AG09319 (cell line): ENCODE results near the gene HEPN1.

Source experiments
- DNase-seq: peaks from one replicate; pipeline ENCODE4 v3.0.0-alpha.2; 2010; ENCODE audit warnings: low read depth; ENCODE audit errors: extremely low read depth
- CTCF ChIP-seq: IDR thresholded peaks from 2 replicates; pipeline ENCODE4 v1.5.1; 2011; ENCODE audit warnings: low read depth, mild to moderate bottlenecking, inconsistent platforms, low read length, moderate library complexity

HEPN1 gene

GRCh38 chr11:124878759-124879492 is 40.1 kb upstream of the HEPN1 start:
- DNase-seq = no peak
- no peak for TF ChIP-seq CTCF

DNA sequence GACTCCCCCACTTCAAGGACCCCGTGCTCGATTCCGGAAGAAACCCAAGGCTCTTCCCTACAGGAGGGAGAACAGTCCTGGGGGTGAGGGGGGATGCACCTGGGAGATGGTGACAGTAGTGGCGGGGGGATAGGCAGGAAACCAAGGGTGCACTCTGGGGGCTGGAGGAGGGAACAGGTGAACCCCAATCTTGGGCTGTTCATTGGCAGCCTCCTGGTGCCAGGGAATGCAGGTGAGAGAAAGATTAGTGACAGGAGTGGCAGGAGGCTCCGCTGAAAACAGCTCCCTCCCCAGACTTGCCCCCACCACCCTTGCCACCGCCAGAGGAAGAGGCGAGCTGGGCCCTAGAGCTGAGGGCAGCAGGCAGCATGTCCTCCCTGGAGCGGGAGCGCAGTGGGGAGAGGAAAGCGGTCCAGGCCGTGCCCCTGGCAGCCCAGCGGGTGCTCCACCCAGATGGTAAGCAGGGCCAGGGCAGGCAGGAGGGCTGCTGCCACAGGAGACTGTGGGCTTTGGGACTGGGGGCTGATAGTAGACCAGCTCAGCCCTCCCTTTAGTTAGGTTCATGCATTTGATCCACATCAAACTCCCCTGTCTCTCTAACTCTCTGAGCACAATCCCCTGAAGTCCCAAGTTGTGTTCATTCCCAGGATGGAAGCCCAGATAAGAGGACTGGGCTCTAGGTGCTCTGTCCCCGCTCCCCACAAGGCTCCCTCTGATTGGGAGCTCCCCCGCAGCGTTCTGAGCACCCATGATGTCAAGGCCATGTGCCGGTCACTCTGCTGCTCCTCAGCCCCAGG is 39.4 kb upstream of the HEPN1 start:
- DNase-seq = no peak
- no peak for TF ChIP-seq CTCF

- no peak for DNase-seq
- TF ChIP-seq CTCF = no peak
Measured at GRCh38 chr11:124880290-124880611, 38.8 kb upstream of the HEPN1 start.

- no peak for TF ChIP-seq CTCF
- no peak for DNase-seq
Measured at GRCh38 chr11:124880958-124881357, 38.1 kb upstream of the HEPN1 start.

DNA sequence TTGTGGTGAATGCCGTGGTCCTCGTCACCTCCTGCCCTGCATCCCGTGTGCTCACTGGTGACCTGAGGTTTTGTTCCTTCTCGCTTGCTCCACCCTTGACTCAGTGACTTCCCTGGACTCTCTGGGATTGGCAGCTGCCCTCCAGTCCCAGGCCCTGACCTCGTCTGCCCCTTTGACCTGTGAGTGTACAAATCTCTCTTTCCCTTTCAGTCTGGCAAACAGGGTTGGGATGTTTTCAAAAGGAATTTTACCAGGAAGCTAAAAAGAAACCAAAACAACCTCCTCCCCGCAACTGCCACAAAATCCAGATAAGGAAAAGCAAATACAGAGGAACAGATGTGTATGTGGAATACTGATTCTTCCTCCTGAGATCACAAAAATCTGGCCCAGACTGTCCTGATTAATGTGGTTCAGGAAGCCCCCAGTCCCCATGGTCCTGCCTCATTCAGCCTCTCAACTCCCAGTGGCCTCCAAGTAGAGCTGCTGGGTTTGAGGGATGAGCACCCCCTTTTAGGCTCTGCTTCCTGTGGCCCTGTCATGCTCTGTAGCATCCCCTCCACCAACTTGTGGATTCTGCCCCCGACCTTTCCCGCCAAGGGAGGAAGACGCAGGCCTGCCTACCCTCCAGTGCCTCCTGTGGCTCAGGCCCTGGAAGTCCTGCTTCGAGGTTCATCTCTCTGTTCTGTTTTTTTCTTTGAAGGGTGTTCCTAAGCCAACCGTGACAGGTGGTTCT is 36.5 kb upstream of the HEPN1 start:
- no peak for TF ChIP-seq CTCF
- no peak for DNase-seq

DNA sequence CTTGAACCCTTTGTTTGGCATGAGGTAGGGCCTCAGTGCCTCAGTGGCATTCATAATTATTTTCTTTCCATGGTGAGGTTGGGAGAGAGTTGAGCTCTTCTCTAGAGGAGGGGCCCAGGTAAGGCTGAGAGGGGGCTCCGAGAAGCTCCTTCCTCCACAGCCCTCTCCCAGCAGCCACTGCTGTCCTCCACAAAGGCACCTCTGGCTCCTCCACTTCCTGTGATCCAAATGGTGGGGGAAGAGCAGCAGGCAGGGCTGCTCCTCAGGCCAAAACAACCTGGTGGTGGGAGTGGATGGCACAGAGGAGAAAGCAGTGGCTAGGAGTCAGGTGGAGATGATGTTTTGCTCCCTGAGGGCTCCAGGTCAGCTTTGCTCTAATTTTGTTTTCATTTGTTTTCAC is 34.7 kb upstream of the HEPN1 start:
- no peak for TF ChIP-seq CTCF
- DNase-seq = no peak
